SU-DHL-6 (cell line): ENCODE data around the gene RPL22L1.

Experiments
- CTCF ChIP-seq: fragments of 200-600 bp; sonication (generic); IDR thresholded peaks from one replicate; pipeline ENCODE4 v1.5.1; 2017; ENCODE audit warnings: antibody characterized with exemption, mild to moderate bottlenecking, low read length, moderate library complexity; ENCODE audit not compliant: insufficient read depth, poor library complexity, severe bottlenecking
- EZH2phosphoT487 ChIP-seq: fragments of 200-600 bp; sonication (generic), shearing (Covaris generic); conservative IDR thresholded peaks from 2 replicates; pipeline ENCODE4 v1.6.1; 2018; ENCODE audit warnings: mild to moderate bottlenecking, antibody characterized with exemption, low read length, moderate library complexity, mixed read lengths

GRCh38 chr3:170876537-170876936 is 6.5 kb upstream of the RPL22L1 start:
- TF ChIP-seq CTCF = no peak
- no peak for TF ChIP-seq EZH2phosphoT487
